Body of pancreas (tissue), 4 donors: ENCODE results near the gene IRF6. TPM values are rescaled to one million over a fixed set of nuclear protein-coding genes. Genes with fewer than 3 reads are reported as not detected.

Experiments used
- ATAC-seq: fragments of 150-250 bp; one replicate; pipeline ENCODE4 v1.9.1; 2016
- DNase-seq, 4 donors: peaks; one replicate each; pipeline ENCODE4 v3.0.0-alpha.2; 2019
- H3K27ac ChIP-seq, 4 donors: fragments of 200-600 bp; sonication (generic); 1 replicate in 3 of 4; 2 replicates in 1 of 4; pipeline versions ENCODE4 v1.5.1 to v1.6.1; 2016 to 2019; ENCODE audit warnings: mild to moderate bottlenecking in 1 of 4, mixed read lengths in 1 of 4, moderate library complexity in 1 of 4
- H3K27me3 ChIP-seq, 2 donors: fragments of 200-600 bp; sonication (generic); one replicate each; pipeline ENCODE4 v1.6.0; 2016; ENCODE audit warnings: mild to moderate bottlenecking in 1 of 2
- H3K36me3 ChIP-seq, 2 donors: fragments of 200-600 bp; sonication (generic); replicated peaks in 1 of 2; 2 replicates each; pipeline ENCODE4 v1.5.1; 2016; ENCODE audit warnings: low read depth in 2 of 2; ENCODE audit not compliant: insufficient read depth in 1 of 2
- H3K4me1 ChIP-seq: fragments of 200-600 bp; sonication (generic); one replicate; pipeline ENCODE4 v1.6.0; 2016
- H3K4me3 ChIP-seq, 2 donors: fragments of 200-600 bp; sonication (generic); 1 replicate in 1 of 2; 2 replicates in 1 of 2; pipeline ENCODE4 v1.5.1; 2016 to 2019
- H3K9me3 ChIP-seq, 3 donors: fragments of 200-600 bp; sonication (generic); 1 replicate in 2 of 3; 2 replicates in 1 of 3; pipeline ENCODE4 v1.5.1; 2016
- CTCF ChIP-seq, 7 experiments: fragments of 450-650 bp in 4 of 7; fragments of 200-600 bp in 3 of 7; sonication (generic) in 3 of 7; IDR thresholded peaks; one replicate each; pipeline ENCODE4 v1.5.1; 2016 to 2019; ENCODE audit warnings: antibody characterized with exemption in 7 of 7
- POLR2A ChIP-seq, 3 donors: fragments of 450-650 bp; IDR thresholded peaks; one replicate each; pipeline ENCODE4 v1.6.1; 2016; ENCODE audit warnings: antibody characterized with exemption in 3 of 3, mild to moderate bottlenecking in 2 of 3
- WGBS, 2 donors: methylation state at CpG; one replicate each; pipeline ENCODE4 v1.1.5; 2017; 5-methylcytosine and 5-hydroxymethylcytosine counted together
- intact Hi-C: fragments of 100-400 bp; cut with DNase I; formaldehyde crosslinking; loops from one replicate; pipeline ENCODE4 v1.15.1; 2023
- total RNA-seq, 2 donors: library from RNA; depleted of rRNA; stranded (reverse); fragments of >200 nt; gene quantifications; one replicate each; pipeline ENCODE4 v1.1.0, GENCODE V29; 2016

Gene IRF6
- total RNA-seq, 2 donors from 2014 or later = 13.2 to 20.0 TPM

- TF ChIP-seq POLR2A (IDR thresholded peaks at IDR 0.05) (no peak), CTCF (IDR thresholded peaks at IDR 0.05) (no peak)
- no peak for DNase-seq
- H3K4me1 ChIP-seq = peaks cover 5% of the 10 kb centered on the region
- intact Hi-C loops = no loop called here
- H3K36me3 ChIP-seq = no peaks in the 10 kb centered on the region
- H3K4me3 ChIP-seq = no peak overlapping the region
- no peaks in the 10 kb centered on the region for H3K9me3 ChIP-seq
- no peaks in the 10 kb centered on the region for H3K27me3 ChIP-seq
- no peak overlapping the region for H3K27ac ChIP-seq
- ATAC-seq = no peak
- WGBS, 2 donors = 83 to 88% methylated on average over 3 of the region's 3 CpGs
Observed at GRCh38 chr1:209752890-209753289, 53.1 kb downstream of the IRF6 start.

DNA sequence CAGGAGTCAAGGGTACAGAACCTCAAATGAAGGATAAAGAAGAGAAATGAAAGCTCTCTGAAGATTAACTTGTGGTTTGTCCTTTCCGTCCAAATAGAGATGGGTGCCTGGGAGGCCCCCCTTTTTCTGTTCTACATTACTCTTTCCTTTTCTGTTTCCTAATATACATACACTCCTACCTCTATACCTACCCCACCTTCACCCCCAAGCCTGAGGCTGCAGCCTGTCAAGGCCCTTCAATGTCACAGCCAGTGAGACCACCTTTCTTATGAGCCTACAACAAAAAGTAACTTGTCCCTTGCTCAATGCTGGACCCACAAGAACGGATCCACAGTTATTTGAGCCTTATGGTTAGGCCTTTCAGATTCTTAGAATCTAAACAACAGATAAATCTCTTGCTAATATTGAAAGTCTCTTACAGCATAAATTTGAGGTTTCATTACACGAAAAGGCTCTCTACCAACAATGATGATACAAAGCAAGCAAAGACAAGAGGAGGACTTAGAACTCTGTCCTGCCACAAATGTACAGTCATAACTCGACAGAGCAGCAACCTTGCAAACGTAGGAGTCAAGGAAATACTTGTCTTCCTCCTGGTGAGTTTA is 54.2 kb downstream of the IRF6 start:
- Histone ChIP-seq H3K9me3 (no peaks in the 10 kb centered on the region), H3K36me3 (no peaks in the 10 kb centered on the region), H3K27me3 (no peaks in the 10 kb centered on the region), H3K4me3 (no peak overlapping the region), H3K4me1 (peaks cover 11% of the 10 kb centered on the region), H3K27ac (no peak overlapping the region)
- intact Hi-C loops = no loop called here
- no peak for TF ChIP-seq CTCF (IDR thresholded peaks at IDR 0.05)
- no peak for TF ChIP-seq POLR2A (IDR thresholded peaks at IDR 0.05)
- DNase-seq (no peak), ATAC-seq (no peak)
- WGBS, 2 donors = 54 to 75% methylated on average over 5 of the region's 5 CpGs

- TF ChIP-seq POLR2A (IDR thresholded peaks at IDR 0.05) = no peak
- no peak for TF ChIP-seq CTCF (IDR thresholded peaks at IDR 0.05)
- H3K4me1 ChIP-seq = peaks cover 11% of the 10 kb centered on the region
- no peak overlapping the region for H3K4me3 ChIP-seq
- H3K9me3 ChIP-seq = no peaks in the 10 kb centered on the region
- no peaks in the 10 kb centered on the region for H3K27me3 ChIP-seq
- H3K36me3 ChIP-seq = no peaks in the 10 kb centered on the region
- DNase-seq (no peak), ATAC-seq (no peak)
- intact Hi-C loops = no loop called here
- 35 to 39% methylated on average over 6 of the region's 6 CpGs for WGBS, 2 donors
- H3K27ac ChIP-seq = no peak overlapping the region
Observed at GRCh38 chr1:209749670-209750323, 56.1 kb downstream of the IRF6 start.

- whole genome bisulfite sequencing, 2 donors = 56 to 62% methylated on average over 2 of the region's 2 CpGs
- H3K27ac ChIP-seq = no peak overlapping the region
- intact Hi-C loops = no loop called here
Observed at GRCh38 chr1:209749205-209749604, 56.7 kb downstream of the IRF6 start.

More at GRCh38 chr1:209749205-209749604, 56.7 kb downstream of the IRF6 start:
- Histone ChIP-seq H3K4me3 (no peak overlapping the region), H3K27me3 (no peaks in the 10 kb centered on the region), H3K9me3 (no peaks in the 10 kb centered on the region), H3K4me1 (peaks cover 11% of the 10 kb centered on the region), H3K36me3 (no peaks in the 10 kb centered on the region)
- ATAC-seq (no peak), DNase-seq (no peak)
- TF ChIP-seq POLR2A (IDR thresholded peaks at IDR 0.05) (no peak), CTCF (IDR thresholded peaks at IDR 0.05) (no peak)
